HG03520 (cell line): Measurements from ENCODE around the gene WDR36.

Experiments used
- ATAC-seq: cut with Tn5 transposase; IDR thresholded peaks from one replicate; pipeline ENCODE4 v1.9.1; 2021; ENCODE audit warnings: mild to moderate bottlenecking, moderate library complexity; ENCODE audit not compliant: unreplicated experiment

The WDR36 gene

GRCh38 chr5:111092062-111092853 is at the start of gene WDR36:
Gene WDR36, plus strand, starts transcription at chr5:111092348. Its CDS starts 109 bp downstream, at chr5:111092457.
- peak; percentile 94 for ATAC-seq

GRCh38 chr5:111043712-111044506 is 48.2 kb upstream of the WDR36 start:
- no peak for ATAC-seq

- ATAC-seq, result no peak
Observed at GRCh38 chr5:111058064-111058463, 34.1 kb upstream of the WDR36 start.

- ATAC-seq, result no peak
Observed at GRCh38 chr5:111060169-111060568, 32.0 kb upstream of the WDR36 start.

GRCh38 chr5:111061618-111062017 is 30.5 kb upstream of the WDR36 start:
- no peak for ATAC-seq

GRCh38 chr5:111063709-111064322 is 28.3 kb upstream of the WDR36 start:
- no peak for ATAC-seq

- ATAC-seq, result no peak
Observed at GRCh38 chr5:111066261-111066938, 25.7 kb upstream of the WDR36 start.

GRCh38 chr5:111068213-111068612 is 23.9 kb upstream of the WDR36 start:
- no peak for ATAC-seq

GRCh38 chr5:111069839-111070238 is 22.3 kb upstream of the WDR36 start:
- no peak for ATAC-seq

GRCh38 chr5:111070272-111071134 is 21.6 kb upstream of the WDR36 start:
- ATAC-seq, result no peak

GRCh38 chr5:111071413-111071812 is 20.7 kb upstream of the WDR36 start, which contains the start of gene TSLP:
Gene TSLP, plus strand, starts transcription at chr5:111071713. Its CDS starts 178 bp downstream, at chr5:111071891.
- no peak for ATAC-seq

- ATAC-seq, result peak; percentile 61
Observed at GRCh38 chr5:111072949-111073682, 19.0 kb upstream of the WDR36 start.

- no peak for ATAC-seq
Observed at GRCh38 chr5:111074244-111074643, 17.9 kb upstream of the WDR36 start.

- ATAC-seq, result no peak
Observed at GRCh38 chr5:111075520-111075919, 16.6 kb upstream of the WDR36 start.

- ATAC-seq, result no peak
Observed at GRCh38 chr5:111076091-111076490, 16.1 kb upstream of the WDR36 start.

- ATAC-seq, result no peak
Observed at GRCh38 chr5:111077678-111078077, 14.5 kb upstream of the WDR36 start.

GRCh38 chr5:111079846-111080245 is 12.3 kb upstream of the WDR36 start:
- ATAC-seq, result no peak

GRCh38 chr5:111083323-111083722 is 8.8 kb upstream of the WDR36 start:
- no peak for ATAC-seq

- no peak for ATAC-seq
Observed at GRCh38 chr5:111095982-111096381, 3.8 kb downstream of the WDR36 start.
